HG03066 (cell line): Measurements from ENCODE around the gene GPC5.

Source experiments
- ATAC-seq: cut with Tn5 transposase; IDR thresholded peaks from one replicate; pipeline ENCODE4 v1.9.1; 2021; ENCODE audit warnings: low read depth; ENCODE audit not compliant: unreplicated experiment

The GPC5 gene

GRCh38 chr13:92297971-92298942 lies 899.8 kb downstream of the GPC5 start:
- ATAC-seq = no peak

GRCh38 chr13:92300651-92301050 lies 902.2 kb downstream of the GPC5 start:
- ATAC-seq = no peak

- no peak for ATAC-seq
Observed at GRCh38 chr13:92303428-92303827, 905.0 kb downstream of the GPC5 start.

GRCh38 chr13:92307752-92308151 lies 909.3 kb downstream of the GPC5 start:
- ATAC-seq = no peak

GRCh38 chr13:92312823-92313222 lies 914.4 kb downstream of the GPC5 start:
- ATAC-seq = no peak

GRCh38 chr13:92313382-92313781 lies 915.0 kb downstream of the GPC5 start:
- ATAC-seq = no peak

GRCh38 chr13:92315265-92315664 lies 916.8 kb downstream of the GPC5 start:
- no peak for ATAC-seq

- ATAC-seq = no peak
Observed at GRCh38 chr13:92316030-92316429, 917.6 kb downstream of the GPC5 start.

- ATAC-seq = no peak
Observed at GRCh38 chr13:92317066-92317465, 918.6 kb downstream of the GPC5 start.

- no peak for ATAC-seq
Observed at GRCh38 chr13:92320323-92320722, 921.9 kb downstream of the GPC5 start.

GRCh38 chr13:92321174-92321573 lies 922.8 kb downstream of the GPC5 start:
- no peak for ATAC-seq

- ATAC-seq = no peak
Observed at GRCh38 chr13:92345627-92346026, 947.2 kb downstream of the GPC5 start.

GRCh38 chr13:92346046-92346445 lies 947.6 kb downstream of the GPC5 start:
- no peak for ATAC-seq

- ATAC-seq = no peak
Observed at GRCh38 chr13:92354583-92354982, 956.2 kb downstream of the GPC5 start.

- no peak for ATAC-seq
Observed at GRCh38 chr13:92355213-92355612, 956.8 kb downstream of the GPC5 start.

GRCh38 chr13:92362717-92363116 lies 964.3 kb downstream of the GPC5 start:
- no peak for ATAC-seq

- no peak for ATAC-seq
Observed at GRCh38 chr13:92365904-92366303, 967.5 kb downstream of the GPC5 start.

- ATAC-seq = no peak
Observed at GRCh38 chr13:92377396-92377795, 979.0 kb downstream of the GPC5 start.

- no peak for ATAC-seq
Observed at GRCh38 chr13:92379371-92379770, 981.0 kb downstream of the GPC5 start.

GRCh38 chr13:92384410-92384809 lies 986.0 kb downstream of the GPC5 start:
- ATAC-seq = no peak

- no peak for ATAC-seq
Observed at GRCh38 chr13:92387245-92387644, 988.8 kb downstream of the GPC5 start.

GRCh38 chr13:92390217-92390616 lies 991.8 kb downstream of the GPC5 start:
- no peak for ATAC-seq
